Measurements from ENCODE around the gene GPR150.

DNA sequence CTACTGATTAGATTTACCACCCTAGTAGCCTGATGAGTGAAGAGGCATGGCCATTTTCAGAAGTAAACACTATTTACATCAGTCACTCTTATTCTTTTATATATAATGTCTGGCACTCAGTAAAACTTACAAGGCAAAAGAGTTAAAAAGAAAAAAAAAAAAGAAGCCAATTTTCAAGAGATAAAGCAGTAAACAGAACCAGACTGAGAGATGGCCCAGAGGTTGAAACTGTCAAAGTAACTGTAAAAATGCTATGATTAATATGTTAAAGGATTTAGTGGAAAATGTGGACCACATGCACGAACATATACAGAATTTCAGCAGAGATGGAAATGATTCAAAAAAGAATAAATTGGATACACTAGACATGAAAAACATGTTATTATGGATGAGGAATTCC, 6.4 kb upstream of the GPR150 start:
- TF ChIP-seq, protein P1, sequence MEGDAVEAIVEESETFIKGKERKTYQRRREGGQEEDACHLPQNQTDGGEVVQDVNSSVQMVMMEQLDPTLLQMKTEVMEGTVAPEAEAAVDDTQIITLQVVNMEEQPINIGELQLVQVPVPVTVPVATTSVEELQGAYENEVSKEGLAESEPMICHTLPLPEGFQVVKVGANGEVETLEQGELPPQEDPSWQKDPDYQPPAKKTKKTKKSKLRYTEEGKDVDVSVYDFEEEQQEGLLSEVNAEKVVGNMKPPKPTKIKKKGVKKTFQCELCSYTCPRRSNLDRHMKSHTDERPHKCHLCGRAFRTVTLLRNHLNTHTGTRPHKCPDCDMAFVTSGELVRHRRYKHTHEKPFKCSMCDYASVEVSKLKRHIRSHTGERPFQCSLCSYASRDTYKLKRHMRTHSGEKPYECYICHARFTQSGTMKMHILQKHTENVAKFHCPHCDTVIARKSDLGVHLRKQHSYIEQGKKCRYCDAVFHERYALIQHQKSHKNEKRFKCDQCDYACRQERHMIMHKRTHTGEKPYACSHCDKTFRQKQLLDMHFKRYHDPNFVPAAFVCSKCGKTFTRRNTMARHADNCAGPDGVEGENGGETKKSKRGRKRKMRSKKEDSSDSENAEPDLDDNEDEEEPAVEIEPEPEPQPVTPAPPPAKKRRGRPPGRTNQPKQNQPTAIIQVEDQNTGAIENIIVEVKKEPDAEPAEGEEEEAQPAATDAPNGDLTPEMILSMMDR (IDR thresholded peaks at IDR 0.05): no peak
- no peak for TF ChIP-seq POLR2A (IDR thresholded peaks at IDR 0.05)
